GM21723 (cell line): Measurements from ENCODE around the gene TIGD4.

Source experiments
- ATAC-seq: cut with Tn5 transposase; IDR thresholded peaks from one replicate; pipeline ENCODE4 v1.9.1; 2021; ENCODE audit warnings: mild to moderate bottlenecking, moderate library complexity; ENCODE audit not compliant: unreplicated experiment

The TIGD4 gene

DNA sequence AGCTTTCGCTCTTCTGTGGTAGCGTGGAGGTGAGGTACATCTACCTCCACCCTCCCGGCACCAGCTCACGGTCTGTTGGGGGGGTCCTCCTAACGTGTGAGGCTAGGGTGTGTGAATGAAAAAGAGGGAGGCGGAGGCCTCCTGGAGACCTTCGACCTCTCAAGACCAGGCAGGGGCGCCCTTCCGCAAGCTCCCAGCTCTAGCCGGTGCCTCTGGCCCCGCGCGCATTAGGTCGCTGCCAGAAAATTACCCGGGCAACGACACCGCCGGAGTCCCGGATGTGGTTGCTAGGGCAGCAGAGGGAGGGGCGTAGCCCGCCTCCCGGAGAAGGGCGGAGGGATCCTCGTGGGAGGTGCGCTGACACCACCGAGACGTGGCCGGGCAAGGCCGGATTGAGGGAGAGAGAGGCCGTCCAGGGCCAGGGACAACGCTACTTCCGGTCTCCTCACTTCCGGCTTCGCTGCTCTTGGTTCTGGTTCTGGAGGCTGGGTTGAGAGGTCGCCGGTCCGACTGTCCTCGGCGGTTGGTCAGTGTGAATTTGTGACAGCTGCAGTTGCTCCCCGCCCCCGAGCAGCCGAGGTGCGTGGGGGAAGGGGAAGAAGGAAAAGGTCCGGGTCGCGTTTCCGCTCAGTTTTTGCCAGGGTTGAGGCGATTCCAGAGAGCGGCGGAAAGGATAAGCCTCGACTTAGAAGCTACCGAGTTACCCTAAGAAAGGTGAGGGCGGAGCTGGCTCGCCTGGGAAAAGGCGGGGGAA lies at the start of gene TIGD4, which contains the start of gene ARFIP1:
Gene TIGD4 (minus strand): TSS at position 218 of the 754 bp plus-strand sequence. CDS start 8,726 bp downstream, outside the sequence.
Gene ARFIP1 (plus strand): TSS at position 442 of the 754 bp plus-strand sequence. CDS start 49,680 bp downstream, outside the sequence.
- peak; percentile 95 for ATAC-seq

DNA sequence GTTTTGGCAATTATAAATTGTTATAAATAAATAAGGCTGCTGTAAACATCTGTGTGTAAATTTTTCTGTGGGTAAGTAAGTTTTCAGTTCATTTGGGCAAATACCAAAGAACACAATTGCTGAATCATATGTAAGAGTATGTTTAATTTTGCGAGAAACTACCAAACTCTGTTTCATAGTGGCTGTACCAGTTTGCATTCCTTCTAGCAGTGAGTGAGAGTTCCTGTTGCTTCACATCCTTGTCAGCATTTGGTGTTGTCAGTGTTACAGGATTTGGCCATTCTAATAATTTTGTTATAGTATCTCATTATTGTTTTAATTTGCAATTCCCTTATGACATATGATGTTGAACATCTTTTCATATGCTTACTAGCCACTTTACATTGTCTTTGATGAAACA lies 48.6 kb upstream of the TIGD4 start:
- no peak for ATAC-seq

DNA sequence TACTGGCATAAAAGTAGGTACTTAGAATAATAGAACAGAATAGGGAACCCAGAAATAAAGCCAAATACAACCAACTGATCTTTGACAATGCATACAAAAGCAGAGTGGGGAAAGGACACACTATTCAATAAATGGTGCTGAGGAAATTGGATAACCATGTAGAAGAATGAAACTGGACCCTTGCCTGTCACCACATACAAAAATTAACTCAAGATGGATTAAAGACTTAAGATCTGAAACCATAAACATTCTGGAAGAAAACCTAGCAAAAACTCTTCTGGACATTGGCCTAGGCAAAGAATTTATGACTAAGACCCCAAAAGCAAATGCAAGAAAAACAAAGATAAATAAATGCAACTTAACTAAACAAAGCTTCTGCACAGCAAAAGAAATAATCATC lies 45.8 kb upstream of the TIGD4 start:
- no peak for ATAC-seq

DNA sequence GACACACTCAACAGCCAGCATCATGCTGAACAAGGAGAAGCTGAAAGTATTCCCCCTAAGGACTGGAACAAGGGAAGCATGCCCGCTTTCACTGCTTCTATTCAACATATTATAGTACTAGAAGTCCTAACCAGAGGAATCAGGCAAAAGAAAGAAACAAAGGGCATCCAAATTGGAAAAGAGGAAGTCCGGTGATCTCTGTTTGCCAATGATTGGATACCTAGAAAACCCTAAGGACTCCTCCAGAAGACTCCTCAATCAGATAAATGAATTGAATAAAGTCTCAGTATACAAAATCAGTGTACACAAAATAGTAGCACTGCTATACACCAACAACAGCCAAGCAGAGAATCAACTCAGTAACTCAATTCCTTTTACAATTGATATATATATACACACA lies 45.0 kb upstream of the TIGD4 start:
- ATAC-seq = no peak

DNA sequence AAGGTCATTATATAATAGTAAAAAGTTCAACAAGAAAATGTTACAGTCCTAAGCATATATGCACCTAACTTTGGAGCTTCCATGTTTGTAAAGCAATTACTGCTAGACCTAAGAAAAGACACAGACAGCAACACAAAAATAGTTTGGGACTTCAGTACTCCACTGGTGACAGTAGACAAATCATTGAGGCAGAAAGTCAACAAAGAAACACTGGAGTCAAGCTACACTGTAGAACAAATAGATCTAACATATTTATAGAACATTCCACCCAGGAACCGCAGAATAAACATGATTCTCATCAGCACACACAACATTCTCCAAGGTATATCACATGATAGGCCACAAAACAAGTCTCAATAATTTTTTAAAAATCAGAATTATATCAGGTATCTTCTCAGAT lies 42.8 kb upstream of the TIGD4 start:
- ATAC-seq = no peak

DNA sequence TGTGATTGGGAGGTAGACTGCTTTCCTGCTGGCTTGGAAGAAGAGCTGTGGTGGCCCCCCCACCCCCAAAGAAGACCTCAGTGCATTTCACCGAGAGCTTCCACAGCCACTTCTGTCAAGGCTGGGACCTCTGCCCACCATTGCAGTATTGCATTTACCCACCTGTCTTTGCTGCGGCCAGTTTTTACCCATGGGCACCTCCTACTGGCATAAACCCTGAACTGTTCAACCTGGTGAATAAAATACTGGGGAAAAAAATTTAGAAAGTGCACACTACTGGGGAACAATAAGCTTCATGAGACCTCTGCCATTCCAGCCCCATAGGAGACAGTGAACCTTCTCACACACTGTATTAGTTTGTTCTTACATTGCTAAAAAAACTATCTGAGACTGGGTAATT lies 40.5 kb upstream of the TIGD4 start:
- ATAC-seq = no peak

DNA sequence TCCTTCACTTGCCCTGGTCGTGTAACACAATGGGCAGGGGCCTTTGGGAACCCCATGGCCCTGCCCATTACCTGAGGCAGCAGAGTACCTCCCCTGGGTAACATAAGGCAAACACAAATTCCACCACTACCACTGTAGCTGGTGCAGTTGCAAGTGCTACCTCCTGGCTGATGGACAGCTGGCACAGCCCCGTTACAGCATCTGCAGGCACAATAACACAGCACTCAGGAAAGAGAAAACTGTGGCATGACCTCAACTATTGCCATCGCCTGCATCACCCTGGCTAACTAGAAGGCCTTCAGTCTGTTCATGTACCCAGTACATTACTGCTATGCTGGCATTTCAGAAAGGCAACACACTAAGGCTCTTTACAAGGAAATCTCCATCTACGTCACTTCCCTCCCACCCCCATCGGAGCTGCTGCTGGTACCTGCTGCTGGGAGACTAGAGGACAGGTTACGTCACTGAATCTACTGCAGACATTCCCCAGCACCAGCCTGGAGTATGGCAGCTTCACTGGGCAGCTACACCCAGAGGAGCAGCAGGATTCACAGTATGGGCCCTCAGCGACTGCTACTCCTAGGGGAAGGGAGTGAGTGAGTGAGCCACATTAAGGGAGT lies 39.6 kb upstream of the TIGD4 start:
- no peak for ATAC-seq

DNA sequence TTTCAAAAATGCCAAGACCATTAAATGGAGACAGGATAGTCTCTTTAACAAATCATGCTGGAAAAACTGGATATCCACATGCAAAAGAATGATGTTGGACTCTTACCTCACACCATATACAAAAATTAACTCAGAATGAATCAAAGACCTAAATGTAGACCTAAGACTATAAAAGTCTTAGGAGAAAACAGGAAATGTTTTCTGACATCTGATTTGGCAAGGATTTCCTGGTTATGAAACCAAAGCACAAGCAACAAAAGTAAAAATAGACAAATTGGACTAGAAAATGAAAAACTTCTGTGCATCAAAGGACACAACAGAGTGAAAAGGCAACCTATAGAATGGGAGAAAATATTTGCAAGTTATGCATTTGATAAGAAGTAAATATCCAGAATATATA lies 37.8 kb upstream of the TIGD4 start:
- no peak for ATAC-seq

DNA sequence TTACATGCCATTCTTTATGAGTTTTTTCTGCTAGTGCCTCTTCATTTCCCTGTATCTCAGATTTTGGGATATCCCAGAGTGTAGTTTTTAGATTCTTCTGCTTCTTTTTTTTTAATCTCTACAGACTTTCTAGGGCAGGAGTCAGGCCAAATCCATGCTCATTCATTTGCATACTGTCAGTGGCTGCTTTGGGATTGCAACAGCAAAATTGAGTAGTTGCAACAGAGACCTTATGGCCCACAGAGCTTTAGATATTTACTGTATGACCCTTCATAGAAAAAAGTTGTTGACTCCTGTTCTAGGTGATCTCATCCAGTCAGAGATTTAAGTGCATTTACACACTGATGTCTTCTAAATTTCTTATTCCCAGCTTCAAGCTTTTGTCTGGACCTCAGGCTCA lies 35.5 kb upstream of the TIGD4 start:
- ATAC-seq = no peak

DNA sequence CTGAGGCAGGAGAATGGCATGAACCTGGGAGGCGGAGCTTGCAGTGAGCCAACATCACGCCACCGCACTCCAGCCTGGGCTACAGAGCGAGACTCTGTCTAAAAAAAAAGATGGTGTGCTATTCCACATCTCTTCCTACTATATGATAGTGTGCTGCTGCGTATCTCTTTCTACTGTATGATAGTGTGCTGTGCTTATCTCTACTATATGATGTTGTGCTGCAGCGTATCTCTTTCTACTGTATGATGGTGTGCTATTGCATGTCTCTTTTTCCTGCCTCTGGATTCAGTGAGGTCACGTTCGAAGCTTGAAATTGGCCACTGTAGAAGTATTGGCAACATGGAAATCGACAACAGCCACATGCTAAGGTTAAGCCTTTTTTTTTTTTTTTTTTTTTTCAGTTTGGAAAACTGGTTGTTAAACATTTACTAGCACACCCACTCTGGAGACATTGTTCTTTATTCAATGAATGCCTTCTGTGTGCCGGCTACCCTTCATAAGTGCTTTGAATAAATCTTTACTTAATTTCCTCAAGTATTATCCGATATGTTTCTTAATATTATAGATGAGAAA lies 31.3 kb upstream of the TIGD4 start:
- ATAC-seq = no peak

DNA sequence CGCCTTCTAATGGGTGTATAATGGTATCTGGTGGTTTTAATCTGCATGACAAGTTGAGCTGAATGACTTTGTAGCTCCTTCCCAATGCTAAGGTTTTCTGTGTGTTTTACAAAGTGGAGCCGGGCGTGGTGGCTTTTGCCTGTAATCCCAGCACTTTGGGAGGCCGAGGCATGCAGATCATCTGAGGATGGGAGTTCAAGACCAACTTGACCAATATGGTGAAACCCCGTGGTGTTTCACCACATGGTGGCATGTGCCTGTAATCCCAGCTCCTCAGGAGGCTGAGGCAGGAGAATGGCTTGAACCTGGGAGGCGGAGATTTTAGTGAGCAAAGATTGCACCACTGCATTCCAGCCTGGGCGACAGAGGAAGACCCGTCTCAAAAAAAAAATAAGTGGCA lies 29.1 kb upstream of the TIGD4 start:
- no peak for ATAC-seq

DNA sequence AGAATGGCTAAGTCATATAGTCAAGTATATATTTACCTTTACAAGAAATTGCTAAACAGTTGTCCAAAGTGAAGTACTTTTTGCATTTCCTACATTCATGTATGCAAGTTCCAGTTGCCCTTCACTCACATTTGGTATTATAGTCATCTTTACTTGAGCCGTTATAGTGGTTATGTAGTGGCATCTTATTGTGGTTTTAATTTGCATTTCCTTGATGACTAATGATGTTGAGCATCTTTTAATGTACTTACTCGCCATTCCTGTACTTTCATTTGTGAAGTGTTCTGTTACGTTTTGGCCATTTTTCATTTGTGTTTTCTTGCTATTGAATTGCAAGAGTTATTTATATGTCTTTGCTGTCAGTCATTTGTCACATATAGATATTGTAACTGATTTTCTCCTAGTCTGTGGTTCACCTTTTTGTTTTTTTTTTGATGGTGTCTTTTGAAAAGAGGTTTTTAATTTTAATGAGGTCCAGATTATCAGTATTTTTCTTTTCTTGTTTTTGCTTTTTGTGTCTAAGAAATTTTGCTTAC lies 27.8 kb upstream of the TIGD4 start:
- no peak for ATAC-seq

DNA sequence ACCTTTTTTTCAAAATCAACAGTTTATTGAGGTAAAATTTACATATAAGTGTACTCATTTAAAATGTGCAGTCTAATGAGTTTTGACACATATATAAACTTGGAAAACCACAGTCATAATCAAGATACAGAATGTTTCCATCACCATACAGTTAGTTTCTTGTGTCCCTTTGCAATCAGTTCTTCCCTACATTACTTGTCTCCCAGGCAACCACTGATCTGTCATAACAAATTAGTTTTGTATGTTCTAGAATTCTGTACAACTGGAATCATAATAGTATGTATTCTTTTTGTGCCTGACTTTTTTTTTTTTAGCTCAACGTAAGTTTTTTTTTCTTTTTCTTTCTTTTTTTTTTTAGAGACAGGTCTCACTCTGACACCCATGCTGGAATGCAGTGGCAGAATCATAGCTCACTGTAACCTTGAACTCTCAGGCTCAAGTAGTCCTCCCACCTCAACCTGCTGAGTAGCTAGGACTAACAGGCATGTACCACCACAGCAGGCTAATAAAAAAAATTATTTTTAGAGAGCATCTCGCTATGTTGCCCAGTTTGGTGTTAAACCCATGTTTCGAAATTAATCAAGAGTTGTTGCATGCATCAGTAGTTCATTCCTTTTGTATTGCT lies 27.1 kb upstream of the TIGD4 start:
- no peak for ATAC-seq

DNA sequence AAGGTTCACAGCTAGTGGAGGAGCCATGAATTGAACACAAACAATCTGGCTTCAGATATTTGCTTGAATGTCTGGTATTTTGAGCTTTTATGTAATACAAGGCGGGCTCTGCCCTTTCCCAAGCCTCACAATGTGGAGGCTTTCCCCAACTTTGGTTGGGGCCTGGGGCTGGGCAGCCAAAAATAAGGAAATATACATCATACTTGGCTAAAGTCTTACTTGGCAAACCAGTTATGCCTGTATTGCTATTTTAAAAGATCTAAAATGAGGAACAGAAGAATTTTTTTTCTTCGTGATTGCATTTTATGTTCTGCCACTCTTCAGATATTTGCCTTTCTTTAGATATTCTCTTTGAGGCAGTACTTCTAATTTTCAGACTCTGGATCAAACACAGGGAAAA lies 26.3 kb upstream of the TIGD4 start:
- no peak for ATAC-seq

DNA sequence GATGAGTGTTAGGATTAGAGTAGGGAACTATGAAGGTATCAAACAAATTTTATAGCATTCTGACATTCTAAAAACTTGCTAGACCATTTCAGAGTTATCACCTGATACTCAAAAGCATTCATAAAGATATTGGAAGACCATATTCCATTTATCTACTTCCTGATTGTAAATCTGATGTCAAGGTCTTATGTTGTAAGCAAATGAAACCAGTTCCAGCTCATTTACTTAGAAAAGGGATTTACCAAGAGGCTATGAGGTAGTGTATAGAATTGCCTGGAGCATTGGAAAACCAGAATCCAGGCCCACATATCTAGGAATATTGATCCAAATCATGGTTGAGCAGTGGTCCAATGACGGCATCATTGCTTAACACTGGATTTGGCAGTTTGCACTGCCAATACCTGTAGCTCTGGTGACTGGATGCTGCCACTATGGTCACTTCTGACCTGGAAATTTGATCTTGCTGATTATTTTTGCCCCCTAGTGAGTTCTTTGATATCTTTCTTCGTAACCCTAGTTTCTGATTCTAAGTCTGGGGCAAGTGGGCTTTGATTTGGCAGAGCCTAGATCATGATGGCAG lies 25.6 kb upstream of the TIGD4 start:
- no peak for ATAC-seq

DNA sequence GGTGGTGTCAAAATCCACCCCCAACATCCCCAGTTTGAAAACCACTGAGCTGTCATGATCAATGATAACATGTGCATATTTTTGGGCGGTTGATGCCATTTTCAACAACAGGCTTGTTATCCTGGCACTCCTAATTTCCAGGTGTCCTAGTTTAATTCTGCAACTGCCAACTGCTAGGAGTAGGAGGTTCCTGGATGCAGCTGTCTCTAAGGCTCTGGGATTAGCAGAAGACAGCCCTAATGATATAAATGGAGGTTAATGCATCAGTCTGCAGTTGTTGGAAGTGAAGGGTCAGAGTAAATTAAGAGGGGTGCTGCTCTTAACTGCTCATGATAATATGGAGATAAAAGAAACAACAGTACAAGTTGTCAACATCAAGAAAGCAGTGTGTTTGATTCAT lies 24.0 kb upstream of the TIGD4 start:
- no peak for ATAC-seq

DNA sequence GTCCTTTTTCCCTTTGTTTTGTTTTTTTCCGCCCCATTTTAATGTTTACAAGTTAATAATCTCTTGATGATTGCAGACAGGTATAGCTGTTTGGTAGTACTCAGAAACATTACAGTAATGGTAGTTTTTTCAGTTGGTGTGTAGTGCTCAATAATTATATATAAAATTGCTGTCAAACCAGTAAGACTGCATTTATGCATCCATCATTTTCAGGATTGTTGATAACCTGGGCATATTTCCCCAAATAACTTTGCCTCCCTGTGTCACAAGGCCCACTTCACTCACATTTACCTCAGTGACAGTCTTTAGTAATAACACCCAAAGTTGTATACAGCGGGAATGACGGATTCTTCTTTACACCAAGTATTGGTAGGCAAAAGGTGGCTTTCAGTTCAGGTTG lies 16.4 kb upstream of the TIGD4 start:
- ATAC-seq = no peak

DNA sequence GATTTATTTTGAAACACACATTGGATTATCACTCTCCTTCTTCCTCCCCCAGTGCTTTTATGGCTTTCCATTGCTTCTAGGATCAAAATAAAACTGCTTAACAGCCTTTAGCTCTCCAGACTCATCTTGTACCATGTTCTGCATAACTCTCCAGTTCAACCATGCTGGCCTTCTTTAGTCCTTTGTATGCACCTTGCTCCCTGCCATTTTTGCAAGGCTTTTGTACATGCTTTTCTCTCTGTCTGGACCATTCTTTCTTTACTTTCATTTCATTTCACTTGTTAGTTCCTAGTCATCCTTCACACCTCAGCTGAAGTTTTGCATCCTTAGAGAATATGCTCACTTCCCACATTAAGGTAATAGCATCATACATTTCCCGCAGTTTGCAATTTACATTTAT lies 7.1 kb upstream of the TIGD4 start:
- ATAC-seq = no peak

DNA sequence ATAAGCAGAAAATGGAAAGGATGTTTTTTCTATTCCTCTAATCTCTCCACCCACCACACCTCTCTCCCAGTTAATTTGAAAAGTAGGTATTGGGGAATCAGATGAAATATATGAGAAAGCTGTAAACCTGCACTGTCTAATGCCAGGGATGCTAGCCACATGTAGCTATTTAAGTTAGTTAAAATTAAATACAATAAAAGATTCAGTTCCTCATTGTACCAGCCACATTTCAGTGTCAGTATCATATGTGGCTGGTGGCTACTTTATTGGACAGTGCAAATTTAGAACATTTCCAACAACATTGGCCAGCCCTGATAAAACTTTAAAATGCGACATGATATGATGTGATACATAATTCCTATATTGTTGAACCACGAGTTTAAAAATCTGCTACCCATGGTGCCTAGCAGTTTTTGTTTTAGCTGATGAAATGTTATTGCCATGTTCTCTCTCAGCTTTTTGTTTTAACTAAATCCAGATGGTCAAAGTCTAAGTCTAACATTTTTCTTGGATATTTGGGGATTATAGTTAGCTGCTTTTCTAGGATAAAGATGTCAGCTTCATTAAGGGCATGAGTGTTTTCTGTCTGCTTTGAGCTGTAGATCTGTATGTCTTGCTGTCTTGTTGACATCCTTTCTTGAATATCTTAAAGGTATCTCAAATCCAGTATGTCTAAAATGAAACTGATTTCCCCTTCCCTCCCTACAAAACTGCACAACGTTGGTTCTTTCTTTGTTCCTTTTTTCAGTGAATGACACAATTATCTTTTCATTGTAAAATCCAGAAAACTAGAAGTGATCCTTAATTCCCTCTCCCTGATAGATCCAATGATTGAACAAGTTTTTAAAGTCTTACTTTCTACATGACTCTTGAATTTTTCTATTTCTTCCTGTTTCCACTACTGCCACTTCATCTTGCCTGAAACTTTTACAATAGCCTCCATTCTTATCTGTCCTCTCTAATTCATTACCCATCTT lies 6.4 kb upstream of the TIGD4 start:
- peak; percentile 48 for ATAC-seq
